CD4-positive, alpha-beta T cell treated with Interleukin-15 for 1 hour (primary cell): Measurements from ENCODE around the gene ESPNL.
"Not testable (repeated sequence)": the region's sequence is repeated elsewhere in the genome, so short reads cannot be mapped to it uniquely, and the experiment has no call there.

Experiments used
- DNase-seq: peaks from one replicate; pipeline ENCODE4 v3.0.0-alpha.2; 2020

ESPNL gene

DNA sequence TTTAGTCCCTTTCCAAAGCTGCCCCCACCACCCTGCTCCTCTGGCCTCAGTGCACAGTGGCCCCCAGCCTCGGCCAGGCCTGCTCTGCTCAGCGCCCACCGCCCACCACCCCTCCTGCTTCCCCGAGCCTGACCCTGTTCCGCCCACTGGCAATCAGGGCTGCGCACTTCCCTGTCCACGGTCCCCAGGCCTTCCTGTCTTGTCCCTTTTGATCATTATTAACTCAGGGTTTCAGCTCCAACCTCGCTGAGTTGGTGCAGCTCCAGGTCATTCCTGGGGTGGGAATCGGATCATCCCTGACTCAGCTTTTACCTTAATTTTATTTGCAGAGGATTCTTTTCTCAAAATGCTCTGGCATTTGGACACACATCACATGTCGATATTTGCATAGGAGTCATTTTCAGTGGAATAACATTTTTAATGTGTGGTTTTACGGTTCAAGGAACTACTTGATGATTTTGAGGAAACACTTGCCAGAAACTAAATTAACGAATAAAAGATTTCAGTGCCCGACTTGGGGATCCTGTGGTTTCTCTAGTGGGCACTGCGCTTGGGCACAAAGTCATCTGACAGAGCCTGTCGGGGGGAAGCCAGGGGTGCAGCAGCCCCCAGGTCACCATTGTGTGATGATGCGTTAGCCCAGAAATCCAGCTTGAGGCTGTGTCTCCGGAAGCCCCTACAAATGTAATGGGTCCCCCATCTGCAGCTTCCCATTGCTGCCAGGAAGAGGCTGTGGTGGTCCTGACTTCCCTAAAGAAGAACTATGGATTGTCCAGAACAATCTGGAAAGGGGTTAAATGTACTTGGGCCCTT lies 1.0 kb upstream of the ESPNL start:
- no peak for DNase-seq

DNA sequence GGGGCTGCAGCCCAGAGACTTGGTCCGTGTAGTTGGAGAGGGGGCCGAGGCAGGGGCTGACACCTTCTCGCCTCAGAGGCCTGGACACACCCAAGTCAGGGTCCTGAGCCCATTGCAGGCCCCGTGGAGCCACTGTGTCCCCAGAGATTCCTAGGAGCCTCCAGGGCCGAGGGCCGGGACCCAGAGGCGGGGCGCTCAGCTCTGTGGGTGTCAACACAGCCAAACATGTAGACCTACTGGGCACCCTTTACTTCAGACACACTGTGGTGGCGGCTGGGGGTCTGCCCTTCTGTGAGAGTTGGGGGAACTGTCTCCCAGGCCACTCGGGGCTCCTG lies 459 bp upstream of the ESPNL start:
- no peak for DNase-seq

DNA sequence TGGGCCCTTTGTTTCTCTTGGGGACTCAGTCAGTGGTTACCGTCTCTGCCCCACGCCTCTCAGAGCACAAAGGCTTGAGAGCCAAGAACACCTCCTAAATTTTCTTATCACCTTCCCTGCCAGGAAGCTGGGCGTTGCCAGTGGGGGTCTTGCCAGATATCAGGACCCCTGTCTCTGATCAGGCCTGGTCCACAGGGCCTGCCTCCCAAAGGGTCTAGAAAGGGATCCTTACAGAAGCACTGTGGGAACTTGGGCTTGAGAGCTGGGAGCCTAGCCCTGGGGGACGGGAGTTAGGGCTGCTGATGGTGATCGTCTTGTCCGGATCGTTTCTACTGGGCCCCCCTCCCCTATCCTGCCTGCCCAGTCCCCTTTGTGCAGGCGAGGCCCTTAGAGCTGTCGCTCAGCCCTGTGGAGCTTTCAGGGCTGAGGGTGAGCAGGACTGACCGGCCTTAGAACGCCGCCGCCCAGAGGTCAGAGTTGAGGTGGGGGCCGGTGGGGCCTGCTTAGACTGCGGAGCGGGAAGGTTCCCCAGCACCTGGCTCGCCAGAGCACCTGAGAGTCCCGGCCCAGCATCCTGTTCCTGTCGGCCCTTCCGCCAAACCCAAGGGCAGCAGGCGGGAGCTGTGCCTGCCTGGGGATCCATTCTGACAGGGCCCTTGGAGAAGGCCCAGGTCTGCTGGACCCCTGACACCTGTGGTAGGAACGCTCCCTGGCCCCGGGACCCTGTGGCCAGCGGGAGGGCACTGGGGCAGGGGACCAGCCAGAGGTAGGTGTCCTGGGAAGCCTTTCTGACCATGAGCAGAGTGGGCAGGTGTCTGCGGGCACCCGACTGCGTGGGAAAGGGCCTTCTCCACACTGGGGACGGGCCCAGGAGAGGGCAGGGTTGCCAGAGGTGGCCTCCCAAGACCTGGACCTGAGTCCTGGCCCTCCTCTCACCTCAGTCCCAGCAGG lies 956 bp downstream of the ESPNL start:
- no peak for DNase-seq

DNA sequence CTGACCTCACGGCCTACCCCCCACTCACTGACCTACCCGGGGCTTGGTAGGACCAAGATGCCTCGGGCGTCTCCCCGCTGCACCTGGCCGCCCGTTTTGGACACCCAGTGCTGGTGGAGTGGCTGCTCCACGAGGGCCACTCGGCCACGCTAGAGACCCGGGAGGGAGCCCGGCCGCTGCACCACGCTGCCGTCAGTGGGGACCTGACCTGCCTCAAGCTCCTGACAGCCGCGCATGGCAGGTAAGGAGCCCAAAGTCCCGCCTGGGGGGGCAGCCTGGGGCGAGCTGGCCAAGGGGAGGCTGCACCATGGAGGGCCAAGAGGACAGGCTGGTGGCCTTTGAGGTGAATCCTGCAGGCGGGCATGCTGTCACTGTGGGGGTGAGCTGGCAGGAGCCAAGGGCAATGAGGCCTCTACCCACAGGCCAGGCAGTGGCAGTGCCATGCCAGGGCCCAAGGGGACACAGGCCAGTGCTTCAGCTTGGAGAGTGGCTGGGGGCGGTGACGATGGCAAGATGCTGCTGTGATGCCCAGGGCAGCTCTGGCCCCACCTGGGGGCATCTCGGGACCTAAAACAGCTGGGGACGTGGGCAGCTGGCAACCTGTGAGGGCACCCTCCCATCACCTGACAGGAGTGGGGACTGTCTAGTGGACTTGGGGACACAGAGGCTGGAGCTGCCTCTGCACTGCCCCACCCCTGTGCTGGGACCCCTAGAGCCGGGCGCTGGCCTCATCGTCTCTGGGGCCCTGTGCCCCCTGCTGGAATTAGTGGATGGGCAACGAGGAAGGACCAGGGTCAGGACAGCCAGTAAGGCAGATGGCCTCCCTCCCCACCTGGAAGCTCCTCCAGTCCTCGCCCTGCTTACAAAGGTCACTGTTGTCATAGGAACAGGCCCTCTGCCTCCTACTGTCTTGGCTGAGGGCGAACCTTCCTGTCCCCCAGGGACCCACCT lies 2.0 kb downstream of the ESPNL start:
- no peak for DNase-seq

DNA sequence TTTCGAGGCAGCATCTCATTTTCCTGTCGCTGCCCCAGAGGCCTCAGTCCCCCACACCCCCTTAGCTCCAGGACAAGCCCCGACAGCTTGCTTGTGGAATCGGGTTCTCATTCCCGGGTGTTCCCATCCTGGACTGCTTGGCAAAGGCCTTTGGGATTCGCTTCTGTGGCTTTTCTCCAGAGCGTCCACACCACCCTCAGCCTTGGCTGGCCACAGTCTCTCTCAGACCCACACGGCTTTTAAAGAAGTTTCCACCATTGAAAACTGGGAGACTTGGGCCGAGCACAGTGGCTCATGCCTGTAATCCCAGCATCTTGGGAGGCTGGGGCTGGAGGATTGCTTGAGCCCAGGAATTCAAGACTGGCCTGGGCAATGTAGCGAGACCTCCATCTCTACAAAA lies 2.7 kb downstream of the ESPNL start:
- DNase-seq, result no peak

DNA sequence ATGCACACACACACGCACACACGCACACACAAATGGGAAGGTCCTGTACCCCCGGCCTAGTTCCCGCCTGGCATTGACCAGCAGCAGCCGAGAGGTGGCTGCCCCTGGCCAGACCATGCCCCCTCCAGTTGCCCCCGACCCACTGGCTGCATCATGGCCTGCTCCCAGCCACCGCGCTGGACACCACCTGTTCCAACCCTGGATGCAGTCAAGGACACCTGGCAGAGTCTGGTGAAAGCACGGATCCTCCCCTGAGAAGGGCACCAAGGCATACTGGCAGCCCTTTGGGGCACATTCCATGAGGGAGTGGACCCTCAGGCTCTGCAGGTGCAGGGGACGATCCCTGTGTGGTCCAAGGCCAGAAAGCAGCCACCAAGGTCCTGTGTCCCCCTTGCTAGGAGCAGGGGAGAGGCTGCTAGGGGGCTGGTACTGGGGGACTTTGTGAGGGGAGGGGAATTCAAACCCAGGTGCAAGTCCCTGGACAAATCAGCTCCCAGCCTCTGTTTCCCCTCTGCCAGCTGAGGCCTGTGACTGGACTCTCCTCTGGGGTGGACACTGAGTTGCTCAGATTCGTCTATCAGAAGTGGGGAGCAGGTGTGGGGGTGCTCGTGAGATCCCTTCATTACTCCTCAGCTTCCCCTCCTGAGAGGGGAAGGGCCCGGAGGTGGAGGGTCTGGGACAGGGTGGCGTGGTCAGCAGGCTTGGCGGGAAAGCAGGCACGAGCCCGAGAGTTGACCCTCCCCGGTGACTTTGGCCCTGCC lies 3.5 kb downstream of the ESPNL start:
- no peak for DNase-seq

DNA sequence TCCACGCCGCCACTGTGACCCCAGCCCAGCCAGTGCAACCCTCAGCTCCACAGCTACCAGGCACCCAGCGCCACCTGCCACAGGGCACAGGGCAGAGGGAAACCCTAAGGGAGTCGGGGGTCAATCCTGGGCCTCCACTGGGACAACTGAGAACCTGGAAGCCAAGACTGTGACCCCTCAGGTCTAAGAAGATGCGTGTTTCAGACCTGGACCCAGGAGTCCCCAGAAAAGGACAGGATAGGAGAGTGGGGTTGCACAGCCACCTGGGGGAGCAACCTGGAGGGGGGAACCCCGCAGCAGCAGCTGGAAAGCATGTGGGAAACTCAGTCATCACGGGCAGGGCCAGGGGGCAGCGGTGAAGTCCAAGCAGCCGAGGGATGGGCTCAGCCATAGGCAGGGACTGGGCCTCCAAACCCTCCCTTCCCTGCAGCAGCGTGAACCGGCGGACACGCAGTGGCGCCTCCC lies 4.1 kb downstream of the ESPNL start:
- no peak for DNase-seq

DNA sequence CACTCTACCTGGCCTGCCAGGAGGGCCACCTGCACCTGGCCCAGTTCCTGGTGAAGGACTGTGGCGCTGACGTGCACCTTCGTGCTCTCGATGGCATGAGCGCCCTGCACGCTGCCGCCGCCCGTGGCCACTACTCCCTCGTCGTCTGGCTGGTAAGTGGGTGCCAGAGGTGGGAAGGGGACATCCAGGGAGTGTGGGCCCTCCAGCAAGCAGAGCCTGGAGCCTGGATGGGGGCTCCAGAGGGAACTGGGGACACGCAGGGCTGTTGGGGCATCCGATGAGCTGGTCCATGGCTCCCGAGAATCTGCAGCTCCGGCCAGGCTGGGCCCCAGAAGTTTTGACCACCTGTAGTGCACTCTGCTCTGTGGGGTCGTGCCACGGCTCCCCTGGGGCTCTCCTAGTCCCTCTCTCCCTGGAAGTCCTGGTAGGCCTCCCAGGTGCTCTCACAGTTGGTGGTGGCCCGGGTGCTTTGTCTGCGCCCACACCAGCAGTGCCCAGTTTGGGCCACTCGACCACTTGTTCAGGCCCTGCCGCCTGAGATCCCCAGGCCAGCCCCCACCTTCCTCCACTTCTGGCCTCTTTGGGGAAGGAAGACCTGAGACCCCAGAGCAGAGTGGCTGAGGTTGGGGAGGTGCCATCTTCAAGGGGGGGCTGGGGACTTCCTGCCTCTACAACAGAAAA lies 4.7 kb downstream of the ESPNL start:
- no peak for DNase-seq

DNA sequence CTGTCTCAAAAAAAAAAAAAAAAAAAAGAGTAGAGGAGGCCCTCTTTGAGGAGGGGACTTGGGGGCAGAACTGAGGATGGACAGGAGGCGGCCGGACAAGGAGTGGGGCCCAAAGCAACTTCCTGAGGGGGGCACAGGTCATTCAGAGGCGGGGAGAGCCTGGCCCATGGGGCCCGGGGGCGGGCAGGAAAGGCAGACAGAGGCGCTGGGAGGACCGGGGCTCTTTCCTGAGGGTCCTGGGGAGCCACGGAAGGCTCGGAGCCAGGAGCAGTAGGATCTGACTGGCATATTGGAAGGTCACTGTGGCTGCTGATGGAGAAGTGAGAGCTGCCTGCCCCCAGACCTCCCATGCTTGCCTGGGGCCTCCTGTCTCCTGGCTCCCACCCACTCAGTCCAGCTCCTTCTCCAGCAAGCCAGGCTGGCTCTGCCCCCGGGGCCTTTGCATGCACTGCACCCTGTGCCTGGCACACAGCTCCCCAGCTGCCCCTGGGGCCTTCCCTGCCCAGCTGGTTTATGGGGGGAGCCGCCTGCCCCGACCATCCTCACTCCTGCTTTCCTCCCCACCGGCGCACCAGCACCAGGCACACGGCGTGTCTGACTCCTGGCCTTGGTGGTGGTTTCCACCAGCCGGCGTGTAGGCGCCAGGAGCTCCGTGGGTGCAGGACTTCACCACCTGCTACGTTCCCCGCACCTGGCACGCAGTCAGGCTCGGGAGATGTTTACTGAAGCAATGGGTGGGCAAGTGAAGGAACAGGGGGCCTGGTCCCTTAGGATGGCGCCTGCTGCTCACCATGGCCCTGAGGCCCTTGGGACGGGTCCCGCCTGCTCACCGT lies 5.6 kb downstream of the ESPNL start:
- DNase-seq, result no peak

DNA sequence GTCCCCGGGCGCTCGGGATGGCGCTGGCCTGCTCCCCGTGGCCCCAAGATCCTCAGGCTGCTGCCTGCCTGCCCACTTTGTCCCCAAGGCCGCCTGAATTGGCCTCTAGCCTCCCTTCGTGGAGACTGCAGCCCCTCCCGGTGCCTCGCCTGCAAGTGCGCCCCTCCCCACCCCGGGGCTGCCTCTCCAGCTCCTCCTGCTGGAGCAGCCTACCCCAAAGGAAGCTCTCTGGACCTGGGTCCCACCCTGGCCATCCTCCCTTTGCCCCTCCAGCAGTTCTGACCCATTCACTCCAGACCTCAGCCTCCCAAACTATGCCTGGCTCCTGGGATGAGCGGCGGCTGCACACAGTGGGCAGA lies 6.2 kb downstream of the ESPNL start:
- DNase-seq, result no peak

DNA sequence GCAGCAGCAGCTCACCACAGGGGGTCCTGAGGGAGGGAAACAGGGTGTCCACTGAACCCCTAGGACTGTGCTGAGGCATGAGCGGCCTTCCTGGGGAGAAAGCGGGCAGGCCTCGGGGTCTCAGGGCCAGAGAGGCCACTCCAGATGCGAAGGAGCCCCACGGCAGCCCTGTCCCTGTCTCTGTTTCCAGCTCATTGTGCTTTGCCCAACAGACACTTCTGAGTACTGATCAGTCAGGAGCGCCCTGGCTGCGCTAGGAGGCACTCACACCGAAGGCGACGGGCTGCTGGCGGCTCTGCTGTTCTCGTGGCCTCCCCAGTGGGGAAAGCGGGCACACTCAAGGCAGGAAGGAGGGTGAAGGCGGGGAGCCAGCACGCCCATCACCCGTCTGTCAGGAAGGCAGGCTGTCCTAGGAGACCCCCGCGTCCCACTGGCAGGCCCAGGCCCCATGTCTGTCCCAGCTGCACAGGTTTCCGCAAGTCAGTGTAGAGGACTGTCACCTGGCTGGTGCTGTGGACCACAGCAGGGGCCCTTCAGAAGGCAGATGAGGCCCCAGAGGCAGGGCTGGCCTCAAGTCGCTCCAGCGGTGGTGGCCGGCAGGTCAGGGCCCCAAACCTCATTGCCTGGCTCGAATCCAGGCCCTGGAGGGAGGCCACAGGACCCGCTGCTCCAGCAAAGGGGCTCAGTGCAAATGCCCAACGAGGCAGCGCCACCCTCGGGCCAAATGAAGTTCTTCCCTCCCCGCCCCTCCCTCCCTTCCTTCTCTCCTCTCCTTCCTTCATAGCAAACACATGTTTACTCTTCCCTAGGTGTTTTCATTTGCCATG lies 6.8 kb downstream of the ESPNL start:
- no peak for DNase-seq

DNA sequence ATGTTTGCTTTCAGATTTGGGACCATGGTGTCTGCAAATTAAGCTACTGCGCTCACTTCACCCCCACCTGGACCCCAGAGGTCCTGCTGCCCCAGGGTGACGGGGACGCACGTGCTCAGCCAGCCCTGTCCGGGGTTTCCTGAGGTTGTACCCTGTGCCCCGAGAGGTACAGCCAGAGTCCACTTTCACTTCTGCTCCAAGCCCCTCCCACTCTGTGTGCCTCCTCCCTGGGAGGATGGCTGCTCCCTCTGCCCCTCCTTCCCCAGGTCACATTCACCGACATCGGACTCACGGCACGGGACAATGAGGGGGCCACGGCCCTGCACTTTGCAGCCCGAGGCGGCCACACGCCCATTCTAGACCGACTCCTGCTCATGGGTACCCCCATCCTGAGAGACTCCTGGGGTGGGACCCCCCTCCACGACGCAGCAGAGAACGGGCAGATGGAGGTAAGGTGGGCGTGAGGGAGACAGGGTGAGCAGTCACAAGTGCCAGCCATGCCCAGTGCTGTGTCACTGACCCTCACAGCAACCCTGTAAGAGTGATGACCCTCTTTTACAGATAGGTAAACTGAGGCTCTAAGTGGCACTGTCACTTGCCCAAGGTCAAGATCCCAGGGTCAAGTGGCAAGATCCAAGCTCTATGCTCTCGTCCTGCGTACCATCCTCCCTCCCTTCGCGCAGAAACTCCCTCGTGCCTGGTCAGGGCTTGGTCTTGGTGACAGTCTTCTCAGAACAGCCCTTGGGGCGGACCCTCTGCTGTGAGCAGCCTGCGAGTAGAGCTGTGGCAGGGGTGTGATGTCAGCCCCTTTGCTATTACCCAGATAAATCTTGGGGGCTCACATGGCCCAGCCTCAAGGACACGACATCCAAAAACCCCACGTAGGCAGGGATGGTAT lies 7.6 kb downstream of the ESPNL start:
- peak; percentile 72 for DNase-seq

DNA sequence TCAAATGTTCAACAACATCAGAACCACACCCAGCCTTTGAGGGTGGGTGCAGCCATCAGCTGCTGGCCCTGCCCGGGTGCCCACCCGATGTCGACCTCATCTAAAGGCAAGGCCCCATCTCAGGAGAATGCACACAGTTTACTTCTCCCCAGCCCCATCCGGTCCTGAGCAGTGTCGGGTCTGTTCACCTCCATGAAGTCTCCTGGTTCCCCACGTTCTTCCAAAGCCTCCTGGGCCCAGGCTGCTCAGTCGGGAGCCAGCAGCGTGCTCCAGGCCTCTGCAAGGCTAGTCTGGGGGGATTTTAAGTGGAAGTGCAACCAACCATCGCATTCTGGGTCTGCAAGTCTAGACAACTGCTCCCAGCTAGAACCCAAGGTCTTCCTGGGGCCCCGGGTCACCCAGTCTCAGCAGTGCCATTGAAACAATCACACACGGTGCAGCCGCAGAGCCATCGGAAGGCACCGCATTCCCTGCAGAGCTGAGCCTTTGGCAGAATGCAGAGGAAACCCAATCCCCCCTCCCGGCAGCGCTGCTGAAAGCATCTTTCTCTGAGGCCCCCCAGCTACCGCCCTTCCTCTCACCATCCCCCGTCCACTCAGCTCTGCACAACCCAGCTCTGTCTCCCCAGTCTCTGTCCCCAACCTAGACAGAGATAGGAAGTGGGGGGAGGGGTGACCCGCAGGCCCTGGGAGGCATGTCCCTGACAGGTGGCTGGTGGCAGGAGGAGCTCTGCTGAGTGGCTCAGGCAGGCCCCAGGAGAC lies 8.5 kb downstream of the ESPNL start:
- peak; percentile 46 for DNase-seq

DNA sequence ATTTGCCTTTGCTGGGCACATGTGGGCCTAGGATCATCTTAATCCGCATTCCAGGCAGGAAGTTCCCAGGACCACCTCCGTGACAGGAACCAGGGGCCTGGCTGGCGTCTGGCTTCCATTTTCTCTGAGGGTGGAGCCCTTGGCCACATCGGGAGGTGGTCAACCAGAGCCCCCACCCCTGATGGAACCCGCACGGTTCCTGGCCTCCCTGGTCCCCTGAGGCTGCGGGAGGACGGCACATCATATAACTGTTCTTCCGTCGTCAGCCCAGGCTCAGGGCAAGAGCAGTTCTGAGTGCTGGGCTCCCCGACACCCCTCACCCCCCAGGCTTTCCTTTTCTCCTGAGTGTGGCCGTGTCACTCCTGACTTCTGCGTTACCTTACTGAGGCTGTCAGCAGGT lies 13.5 kb downstream of the ESPNL start:
- DNase-seq, result no peak

DNA sequence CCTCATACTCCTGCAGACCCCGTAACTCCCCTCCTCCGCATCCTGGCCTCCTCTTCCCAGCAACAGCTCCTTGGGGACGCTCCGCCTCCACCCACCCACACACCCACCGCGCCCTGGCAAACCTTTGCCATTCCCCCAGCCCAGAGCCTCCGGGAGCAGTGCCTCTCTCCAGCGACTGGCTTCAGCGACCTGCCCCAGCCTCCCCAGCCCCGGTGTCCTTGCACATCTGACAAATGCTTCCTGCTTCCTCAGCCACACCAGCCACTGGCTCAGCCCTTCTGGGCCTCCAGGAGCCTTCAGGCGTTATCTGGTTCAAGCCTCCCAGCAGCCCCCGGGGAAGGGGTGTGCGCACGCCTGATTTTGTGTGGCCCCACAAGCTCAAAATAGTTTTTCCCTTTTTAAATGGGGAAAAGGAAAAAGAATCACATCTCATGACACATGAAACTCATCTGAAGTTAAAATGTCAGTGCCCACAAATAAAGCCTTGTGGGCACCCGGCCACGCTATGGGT lies 14.2 kb downstream of the ESPNL start:
- peak; percentile 13 for DNase-seq

DNA sequence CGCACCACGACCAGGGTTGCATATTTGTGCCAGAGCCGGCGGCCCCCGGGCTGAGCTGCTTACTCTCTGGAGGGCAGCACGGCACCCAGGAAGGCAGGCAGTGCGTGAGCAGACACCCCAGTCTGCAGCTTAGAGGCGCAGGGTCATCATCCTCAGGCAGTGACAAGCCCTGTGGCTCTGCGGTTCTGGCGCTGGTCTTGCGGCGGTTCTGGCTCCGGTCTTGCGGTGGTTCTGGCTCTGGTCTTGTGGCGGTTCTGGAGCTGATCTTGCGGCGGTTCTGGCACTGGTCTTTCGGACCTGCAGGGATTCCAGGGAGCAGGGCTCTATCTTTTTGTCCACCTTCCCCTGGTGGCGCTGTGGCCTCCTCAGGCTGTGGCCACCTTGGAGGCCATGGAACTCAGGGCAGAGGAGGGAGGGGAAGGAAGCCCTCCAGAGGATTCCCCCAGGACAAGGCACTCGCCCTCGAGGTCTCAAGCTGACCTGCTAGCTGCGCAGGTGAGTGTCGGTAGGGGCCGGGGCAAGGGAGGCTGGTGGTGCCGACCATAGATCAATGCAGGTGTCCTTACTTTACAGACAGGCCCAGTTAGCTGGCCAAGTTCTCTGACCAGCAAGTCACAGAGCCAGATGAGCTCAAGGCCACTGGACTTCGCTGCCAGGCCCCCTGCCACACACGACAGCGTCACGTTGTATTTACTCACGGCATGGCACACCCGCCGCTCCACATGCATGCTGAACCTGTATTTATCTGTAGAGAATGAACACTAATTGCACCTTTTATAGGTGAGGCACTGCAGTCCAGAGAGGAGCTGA lies 14.9 kb downstream of the ESPNL start:
- peak; percentile 15 for DNase-seq

DNA sequence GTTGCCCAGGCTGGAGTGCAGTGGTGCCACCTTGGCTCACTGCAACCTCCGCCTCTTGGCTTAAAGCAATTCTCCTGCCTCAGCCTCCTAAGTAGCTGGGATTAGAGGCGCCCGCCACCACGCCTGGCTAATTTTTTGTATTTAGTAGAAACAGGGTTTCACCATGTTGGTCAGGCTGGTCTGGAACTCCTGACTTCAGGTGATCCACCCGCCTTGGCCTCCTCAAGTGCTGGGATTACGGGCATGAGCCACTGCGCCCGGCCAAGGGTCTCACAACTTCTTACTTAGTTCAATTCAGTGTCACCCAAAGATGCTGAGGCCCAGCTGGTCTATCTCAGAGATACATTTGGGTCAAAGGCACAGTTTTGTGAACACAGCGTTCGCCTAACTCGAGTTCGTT lies 15.6 kb downstream of the ESPNL start:
- DNase-seq, result not testable (repeated sequence)
